Loucy (cell line): ENCODE measurements around the gene SULT2B1.

Experiments used
- H2AFZ ChIP-seq: fragments of 200-600 bp; sonication (generic); 2 replicates; pipeline ENCODE4 v1.6.0; 2016; ENCODE audit warnings: antibody characterized with exemption, mild to moderate bottlenecking, low read length, moderate library complexity
- H3F3A ChIP-seq: fragments of 200-600 bp; 2 replicates; pipeline ENCODE4 v1.6.0; 2016; ENCODE audit warnings: antibody characterized with exemption, low read depth, mild to moderate bottlenecking
- H3K27me3 ChIP-seq: fragments of 200-600 bp; sonication (generic); 2 replicates; pipeline ENCODE4 v1.6.1; 2014; ENCODE audit warnings: low read length, mild to moderate bottlenecking; ENCODE audit not compliant: insufficient read depth, poor library complexity, severe bottlenecking
- H3K36me3 ChIP-seq: fragments of 200-600 bp; sonication (generic); 2 replicates; pipeline ENCODE4 v1.6.1; 2016; ENCODE audit warnings: low read length; ENCODE audit not compliant: insufficient read depth
- H3K4me1 ChIP-seq: fragments of 200-600 bp; sonication (generic); 2 replicates; pipeline ENCODE4 v1.5.1; 2014; ENCODE audit warnings: low read length, mild to moderate bottlenecking; ENCODE audit not compliant: insufficient read depth, poor library complexity, severe bottlenecking
- H3K4me2 ChIP-seq: fragments of 200-600 bp; sonication (generic); 2 replicates; pipeline ENCODE4 v1.6.0; 2014; ENCODE audit warnings: antibody characterized with exemption, low read length, low read depth, mild to moderate bottlenecking; ENCODE audit not compliant: poor library complexity, severe bottlenecking
- H3K4me3 ChIP-seq: fragments of 200-600 bp; sonication (generic); 2 replicates; pipeline ENCODE4 v1.5.1; 2014; ENCODE audit warnings: low read length, mild to moderate bottlenecking, mixed read lengths; ENCODE audit not compliant: poor library complexity, severe bottlenecking
- H3K79me2 ChIP-seq: fragments of 200-600 bp; sonication (generic); 2 replicates; pipeline ENCODE4 v1.6.1; 2014; ENCODE audit warnings: low read length; ENCODE audit not compliant: insufficient read depth
- H3K9ac ChIP-seq: fragments of 200-600 bp; sonication (generic); 2 replicates; pipeline ENCODE4 v1.6.0; 2014; ENCODE audit warnings: mild to moderate bottlenecking, low read depth, low read length, moderate library complexity; ENCODE audit not compliant: poor library complexity, severe bottlenecking
- H3K9me2 ChIP-seq: fragments of 200-600 bp; sonication (generic); replicated peaks from 2 replicates; pipeline ENCODE4 v1.6.1; 2016; ENCODE audit warnings: low read depth, low read length, mixed read lengths
- H3K9me3 ChIP-seq: fragments of 200-600 bp; sonication (generic); 2 replicates; pipeline ENCODE4 v1.6.1; 2014; ENCODE audit warnings: mild to moderate bottlenecking, antibody characterized with exemption, low read length, low read depth; ENCODE audit not compliant: insufficient read depth
- H4K20me1 ChIP-seq: fragments of 200-600 bp; sonication (generic); 2 replicates; pipeline ENCODE4 v1.6.0; 2014; ENCODE audit warnings: antibody characterized with exemption, low read length, mild to moderate bottlenecking; ENCODE audit not compliant: insufficient read depth, poor library complexity, severe bottlenecking
- CTCF ChIP-seq: fragments of 200-600 bp; sonication (generic); conservative IDR thresholded peaks from 2 replicates; pipeline ENCODE4 v1.5.1; 2014; ENCODE audit warnings: mild to moderate bottlenecking, antibody characterized with exemption, low read length
- EZH2phosphoT487 ChIP-seq: fragments of 200-600 bp; IDR thresholded peaks from 2 replicates; pipeline ENCODE4 v1.6.1; 2018; ENCODE audit warnings: antibody characterized with exemption, mild to moderate bottlenecking, moderate library complexity, borderline replicate concordance

The SULT2B1 gene

GRCh38 chr19:48556163-48556562 lies 4.2 kb downstream of the SULT2B1 start:
- H3F3A ChIP-seq: no peaks in the 10 kb centered on the region
- no peak overlapping the region for H3K9ac ChIP-seq
- H4K20me1 ChIP-seq: no peaks in the 10 kb centered on the region
- H3K4me1 ChIP-seq: no peaks in the 10 kb centered on the region
- no peaks in the 10 kb centered on the region for H3K79me2 ChIP-seq
- H3K4me2 ChIP-seq: no peak overlapping the region
- no peaks in the 10 kb centered on the region for H3K27me3 ChIP-seq
- H2AFZ ChIP-seq: no peak overlapping the region
- no peaks in the 10 kb centered on the region for H3K9me3 ChIP-seq
- TF ChIP-seq EZH2phosphoT487 (no peak), CTCF (no peak)
- H3K9me2 ChIP-seq: no peaks in the 10 kb centered on the region
- no peaks in the 10 kb centered on the region for H3K36me3 ChIP-seq
- H3K4me3 ChIP-seq: no peak overlapping the region

DNA sequence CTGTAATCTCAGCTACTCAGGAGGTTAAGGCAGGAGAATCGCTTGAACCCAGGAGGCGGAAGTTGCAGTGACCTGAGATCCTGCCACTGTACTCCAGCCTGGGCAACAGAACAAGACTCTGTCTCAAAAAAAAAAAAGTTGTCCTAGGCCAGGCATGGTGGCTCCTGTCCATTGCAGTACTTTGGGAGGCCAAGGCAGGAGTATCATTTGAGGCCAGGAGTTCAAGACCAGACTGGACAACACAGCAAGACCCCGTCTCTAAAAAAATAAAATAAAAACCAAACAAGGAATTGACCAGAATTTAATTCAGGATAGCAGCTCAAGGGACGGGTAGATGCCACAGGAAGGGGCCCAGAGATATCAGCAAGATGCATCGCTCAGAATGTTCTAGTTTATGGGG lies 4.9 kb downstream of the SULT2B1 start:
- Histone ChIP-seq H3K9me2 (no peaks in the 10 kb centered on the region), H3K79me2 (no peaks in the 10 kb centered on the region), H3F3A (no peaks in the 10 kb centered on the region), H3K27me3 (no peaks in the 10 kb centered on the region), H3K9me3 (no peaks in the 10 kb centered on the region), H3K9ac (no peak overlapping the region), H4K20me1 (no peaks in the 10 kb centered on the region), H3K4me1 (no peaks in the 10 kb centered on the region), H2AFZ (no peak overlapping the region), H3K4me3 (no peak overlapping the region), H3K4me2 (no peak overlapping the region), H3K36me3 (no peaks in the 10 kb centered on the region)
- TF ChIP-seq CTCF (no peak), EZH2phosphoT487 (no peak)

DNA sequence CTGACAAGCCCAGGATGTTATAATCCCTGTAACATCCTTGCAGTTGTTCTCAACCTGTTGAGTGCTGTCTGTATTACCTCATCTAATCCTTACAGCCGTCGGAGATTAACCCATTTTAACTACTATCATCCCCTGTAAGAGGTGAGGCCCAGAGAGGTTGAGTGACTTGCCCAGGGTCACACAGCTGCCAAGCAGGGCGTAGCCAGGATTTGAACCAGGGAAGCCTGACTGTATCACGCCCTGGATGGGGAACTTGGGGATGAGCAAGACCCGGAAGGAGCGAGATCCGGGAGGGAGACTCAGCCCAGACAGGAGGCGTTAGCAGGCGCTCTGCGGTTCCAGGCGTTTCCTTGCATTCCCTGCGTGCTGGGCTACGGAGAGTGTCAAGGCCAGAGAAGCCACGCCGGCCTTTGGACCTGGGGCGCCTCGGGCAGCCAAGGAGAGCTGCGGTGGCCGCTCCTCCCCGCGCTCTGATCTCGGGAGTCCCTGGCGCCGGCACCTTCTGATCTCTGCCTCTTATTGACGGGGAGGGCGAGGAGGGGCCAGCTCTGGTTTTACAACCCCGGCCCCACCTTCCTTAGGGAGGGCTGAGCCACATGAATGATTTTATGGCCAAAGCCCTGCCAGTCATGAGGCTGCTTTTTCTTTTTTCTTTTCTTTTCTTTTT lies 6.2 kb downstream of the SULT2B1 start:
- Histone ChIP-seq H3F3A (no peaks in the 10 kb centered on the region), H3K4me1 (no peaks in the 10 kb centered on the region), H2AFZ (0 out of 2 replicates have a peak overlapping the region, but pooled peaks have one; percentile 33), H3K9me2 (no peaks in the 10 kb centered on the region), H4K20me1 (no peaks in the 10 kb centered on the region), H3K79me2 (no peaks in the 10 kb centered on the region), H3K36me3 (no peaks in the 10 kb centered on the region), H3K4me3 (no peak overlapping the region), H3K9me3 (no peaks in the 10 kb centered on the region), H3K9ac (no peak overlapping the region), H3K27me3 (no peaks in the 10 kb centered on the region), H3K4me2 (no peak overlapping the region)
- TF ChIP-seq EZH2phosphoT487: no peak
- TF ChIP-seq CTCF: no peak
